Smooth muscle cell (in vitro differentiated cells): ENCODE data around the gene NPEPL1. TPM values are rescaled to one million over a fixed set of nuclear protein-coding genes. Genes with fewer than 3 reads are reported as not detected.

Source experiments
- DNase-seq: peaks from one replicate; lab custom pipeline; 2025; ENCODE audit not compliant: unreplicated experiment; lab: John Stamatoyannopoulos, UW
- H2AFZ ChIP-seq: fragments of 200-600 bp; sonication (generic); 2 replicates; pipeline ENCODE4 v1.6.0; 2016; ENCODE audit warnings: antibody characterized with exemption, low read depth, mild to moderate bottlenecking
- H3F3A ChIP-seq: fragments of 200-600 bp; sonication (generic); 2 replicates; pipeline ENCODE4 v1.6.0; 2017; ENCODE audit warnings: antibody characterized with exemption, low read depth
- H3K27ac ChIP-seq: fragments of 200-600 bp; sonication (generic); 2 replicates; pipeline ENCODE4 v1.5.1; 2016; ENCODE audit warnings: low read depth, mild to moderate bottlenecking
- H3K27me3 ChIP-seq: fragments of 200-600 bp; sonication (generic); 2 replicates; pipeline ENCODE4 v1.6.1; 2016; ENCODE audit warnings: low read depth, mild to moderate bottlenecking
- H3K36me3 ChIP-seq: fragments of 200-600 bp; sonication (generic); 2 replicates; pipeline ENCODE4 v1.5.1; 2016; ENCODE audit warnings: low read depth
- H3K4me1 ChIP-seq: fragments of 200-600 bp; sonication (generic); 2 replicates; pipeline ENCODE4 v1.5.1; 2016; ENCODE audit warnings: low read depth
- H3K4me2 ChIP-seq: fragments of 200-600 bp; sonication (generic); 2 replicates; pipeline ENCODE4 v1.6.0; 2016; ENCODE audit warnings: mild to moderate bottlenecking
- H3K4me3 ChIP-seq: fragments of 200-600 bp; sonication (generic); 2 replicates; pipeline ENCODE4 v1.5.1; 2016; ENCODE audit warnings: mild to moderate bottlenecking
- H3K79me2 ChIP-seq: fragments of 200-600 bp; sonication (generic); 2 replicates; pipeline ENCODE4 v1.6.0; 2016; ENCODE audit warnings: low read depth, mild to moderate bottlenecking
- H3K9ac ChIP-seq: fragments of 200-600 bp; sonication (generic); 2 replicates; pipeline ENCODE4 v1.6.0; 2016; ENCODE audit warnings: low read depth
- H3K9me3 ChIP-seq: fragments of 200-600 bp; sonication (generic); replicated peaks from 2 replicates; pipeline ENCODE4 v1.5.1; 2016; ENCODE audit warnings: low read depth
- H4K20me1 ChIP-seq: fragments of 200-600 bp; sonication (generic); 2 replicates; pipeline ENCODE4 v1.6.0; 2016; ENCODE audit warnings: low read depth
- WGBS: methylation state at CpG from one replicate; pipeline ENCODE4 v1.1.7; 2016; ENCODE audit warnings: low lambda C conversion rate; 5-methylcytosine and 5-hydroxymethylcytosine counted together
- polyA plus RNA-seq: library from polyadenylated mRNA; unstranded; fragments of >200 nt; fragmentation: Nextera tagmentation; extraction: Ambion mirVana; gene quantifications from 2 replicates; pipeline ENCODE4 v1.2.1, GENCODE V29; 2016
- total RNA-seq: library from RNA; depleted of rRNA; stranded (reverse); fragments of >200 nt; gene quantifications from 2 replicates; pipeline ENCODE4 v1.2.3, GENCODE V29; 2014
- TF ChIP-seq, protein P1 (sequence below): fragments of 200-600 bp; sonication (generic); IDR thresholded peaks from 2 replicates; pipeline ENCODE4 v1.5.1; 2017; ENCODE audit warnings: borderline replicate concordance, mild to moderate bottlenecking, antibody characterized with exemption; ENCODE audit not compliant: insufficient read depth, poor library complexity, severe bottlenecking

Gene NPEPL1
- total and polyA plus RNA-seq, 2 experiments from 2014 or later, result 17.7 to 32.9 TPM

- no peak overlapping the region for H3K9ac ChIP-seq
- no peak overlapping the region for H3K4me3 ChIP-seq
- H3K27ac ChIP-seq, result no peak overlapping the region
- H3K36me3 ChIP-seq, result no peaks in the 10 kb centered on the region
- H3K4me2 ChIP-seq, result no peak overlapping the region
- no peaks in the 10 kb centered on the region for H3K4me1 ChIP-seq
- H2AFZ ChIP-seq, result no peak overlapping the region
- no peaks in the 10 kb centered on the region for H3K79me2 ChIP-seq
- H4K20me1 ChIP-seq, result no peaks in the 10 kb centered on the region
- H3K9me3 ChIP-seq, result no peaks in the 10 kb centered on the region
- DNase-seq, result no peak
- H3K27me3 ChIP-seq, result no peaks in the 10 kb centered on the region
- no peaks in the 10 kb centered on the region for H3F3A ChIP-seq
- 94% methylated on average over 24 of the region's 24 CpGs for WGBS
- TF ChIP-seq, protein P1, sequence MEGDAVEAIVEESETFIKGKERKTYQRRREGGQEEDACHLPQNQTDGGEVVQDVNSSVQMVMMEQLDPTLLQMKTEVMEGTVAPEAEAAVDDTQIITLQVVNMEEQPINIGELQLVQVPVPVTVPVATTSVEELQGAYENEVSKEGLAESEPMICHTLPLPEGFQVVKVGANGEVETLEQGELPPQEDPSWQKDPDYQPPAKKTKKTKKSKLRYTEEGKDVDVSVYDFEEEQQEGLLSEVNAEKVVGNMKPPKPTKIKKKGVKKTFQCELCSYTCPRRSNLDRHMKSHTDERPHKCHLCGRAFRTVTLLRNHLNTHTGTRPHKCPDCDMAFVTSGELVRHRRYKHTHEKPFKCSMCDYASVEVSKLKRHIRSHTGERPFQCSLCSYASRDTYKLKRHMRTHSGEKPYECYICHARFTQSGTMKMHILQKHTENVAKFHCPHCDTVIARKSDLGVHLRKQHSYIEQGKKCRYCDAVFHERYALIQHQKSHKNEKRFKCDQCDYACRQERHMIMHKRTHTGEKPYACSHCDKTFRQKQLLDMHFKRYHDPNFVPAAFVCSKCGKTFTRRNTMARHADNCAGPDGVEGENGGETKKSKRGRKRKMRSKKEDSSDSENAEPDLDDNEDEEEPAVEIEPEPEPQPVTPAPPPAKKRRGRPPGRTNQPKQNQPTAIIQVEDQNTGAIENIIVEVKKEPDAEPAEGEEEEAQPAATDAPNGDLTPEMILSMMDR, result no peak
These were observed 21.3 kb downstream of the NPEPL1 start for GRCh38 chr20:58713801-58714339.

GRCh38 chr20:58714340-58714922 is 21.8 kb downstream of the NPEPL1 start:
- Histone ChIP-seq H4K20me1 (no peaks in the 10 kb centered on the region), H3K79me2 (no peaks in the 10 kb centered on the region), H3K9me3 (no peaks in the 10 kb centered on the region), H3K27ac (no peak overlapping the region), H2AFZ (no peak overlapping the region), H3K9ac (no peak overlapping the region), H3K4me2 (no peak overlapping the region), H3K36me3 (no peaks in the 10 kb centered on the region), H3K27me3 (no peaks in the 10 kb centered on the region), H3F3A (no peaks in the 10 kb centered on the region), H3K4me1 (no peaks in the 10 kb centered on the region), H3K4me3 (no peak overlapping the region)
- DNase-seq, result no peak
- WGBS, result 97% methylated on average over 16 of the region's 16 CpGs
- TF ChIP-seq, protein P1, result no peak

- Histone ChIP-seq H3K27ac (no peak overlapping the region), H3K4me1 (no peaks in the 10 kb centered on the region), H3K9ac (no peak overlapping the region), H3K9me3 (no peaks in the 10 kb centered on the region), H3K4me3 (no peak overlapping the region), H3K27me3 (no peaks in the 10 kb centered on the region), H3K36me3 (no peaks in the 10 kb centered on the region), H2AFZ (no peak overlapping the region), H3K79me2 (no peaks in the 10 kb centered on the region), H3K4me2 (no peak overlapping the region), H3F3A (no peaks in the 10 kb centered on the region), H4K20me1 (no peaks in the 10 kb centered on the region)
- 95% methylated on average over 14 of the region's 14 CpGs for WGBS
- TF ChIP-seq, protein P1, result no peak
- no peak for DNase-seq
These were observed 22.3 kb downstream of the NPEPL1 start for GRCh38 chr20:58714923-58715351.

DNA sequence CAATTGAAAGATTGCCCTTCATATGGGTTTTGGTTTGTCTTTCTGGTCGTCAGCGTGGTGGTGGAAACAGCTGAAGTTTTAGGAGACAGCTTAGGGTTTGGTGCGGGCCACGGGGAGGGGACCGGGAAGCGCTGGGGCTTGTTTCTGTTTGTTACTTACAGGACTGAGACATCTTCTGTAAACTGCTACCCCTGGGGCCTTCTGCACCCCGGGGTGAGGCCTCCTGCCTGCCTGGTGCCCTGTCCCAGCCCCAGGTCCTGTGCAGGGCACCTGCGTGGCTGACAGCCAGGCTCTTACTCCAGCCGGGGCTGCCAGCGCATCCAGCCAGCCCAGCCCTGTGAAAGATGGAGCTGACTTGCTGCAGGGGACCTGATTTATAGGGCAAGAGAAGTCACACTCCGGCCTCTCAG is 22.8 kb downstream of the NPEPL1 start:
- H2AFZ ChIP-seq, result no peak overlapping the region
- TF ChIP-seq, protein P1, result no peak
- DNase-seq, result no peak
- H3K4me2 ChIP-seq, result no peak overlapping the region
- no peaks in the 10 kb centered on the region for H3F3A ChIP-seq
- H3K9ac ChIP-seq, result no peak overlapping the region
- no peaks in the 10 kb centered on the region for H3K27me3 ChIP-seq
- H3K36me3 ChIP-seq, result no peaks in the 10 kb centered on the region
- no peaks in the 10 kb centered on the region for H3K4me1 ChIP-seq
- no peak overlapping the region for H3K27ac ChIP-seq
- H3K79me2 ChIP-seq, result no peaks in the 10 kb centered on the region
- H3K4me3 ChIP-seq, result no peak overlapping the region
- H3K9me3 ChIP-seq, result no peaks in the 10 kb centered on the region
- 90% methylated on average over 11 of the region's 11 CpGs for WGBS
- H4K20me1 ChIP-seq, result no peaks in the 10 kb centered on the region
